GM12878 (cell line): ENCODE data around the gene RGS6.

ENCODE experiments used
- CEBPB ChIP-seq, 2 experiments: fragments of 150-350 bp in 1 of 2; IDR thresholded peaks; 2 replicates each; pipeline ENCODE4 v1.6.1; 2012 to 2014; ENCODE audit warnings: low read depth in 2 of 2, low read length in 2 of 2, borderline replicate concordance in 1 of 2, inconsistent platforms in 1 of 2
- CEBPZ ChIP-seq: fragments of 150-350 bp; IDR thresholded peaks from 2 replicates; pipeline ENCODE4 v1.6.1; 2016; ENCODE audit warnings: low read depth, low read length
- CREM ChIP-seq: IDR thresholded peaks from 2 replicates; pipeline ENCODE4 v1.6.1; 2014; ENCODE audit warnings: antibody characterized with exemption, low read depth
- CTCF ChIP-seq, 3 experiments: IDR thresholded peaks in 2 of 3; conservative IDR thresholded peaks in 1 of 3; 2 replicates each; pipeline ENCODE4 v1.5.1; 2011; ENCODE audit warnings: low read depth in 3 of 3, low read length in 3 of 3, mild to moderate bottlenecking in 3 of 3, control low read depth in 2 of 3, moderate library complexity in 2 of 3, inconsistent platforms in 1 of 3, mixed read lengths in 1 of 3; ENCODE audit not compliant: control insufficient read depth in 2 of 3, insufficient read depth in 1 of 3; ENCODE audit errors: extremely low read depth in 1 of 3
- HDAC6 ChIP-seq: fragments of 200-600 bp; sonication (generic); IDR thresholded peaks from one replicate; pipeline ENCODE4 v1.8.0; 2017; ENCODE audit warnings: antibody characterized with exemption; ENCODE audit not compliant: unreplicated experiment
- MAX ChIP-seq: IDR thresholded peaks from 2 replicates; pipeline ENCODE4 v1.6.1; 2012; ENCODE audit warnings: low read depth, low read length, improper control_type of control experiment
- POLR2A ChIP-seq: IDR thresholded peaks from 2 replicates; pipeline ENCODE4 v1.6.1; 2011; ENCODE audit warnings: low read depth, mild to moderate bottlenecking, low read length
- USF1 ChIP-seq: IDR thresholded peaks from 2 replicates; pipeline ENCODE4 v1.6.1; 2011; ENCODE audit warnings: borderline replicate concordance, low read depth, mild to moderate bottlenecking, moderate library complexity, mixed read lengths, low read length; ENCODE audit not compliant: insufficient read depth; ENCODE audit errors: extremely low read length

- TF ChIP-seq USF1, result no peak
- TF ChIP-seq HDAC6, result no peak
- TF ChIP-seq CREM, result no peak
- no peak for TF ChIP-seq CTCF (IDR thresholded peaks at IDR 0.05 in 2 of 3, conservative IDR thresholded peaks at IDR 0.05 in 1 of 3; ENCODE audit: control insufficient read depth in 2 of 3, extremely low read depth in 1 of 3, insufficient read depth in 1 of 3, low read depth in 3 of 3, low read length in 3 of 3)
- no peak for TF ChIP-seq CEBPZ
- no peak for TF ChIP-seq POLR2A
- TF ChIP-seq CEBPB (IDR thresholded peaks at IDR 0.05; ENCODE audit: borderline replicate concordance in 1 of 2, low read depth in 2 of 2, low read length in 2 of 2), result no peak
- TF ChIP-seq MAX, result no peak
Measured at GRCh38 chr14:72608391-72609204, 676.4 kb downstream of the RGS6 start.
